ENCODE measurements around the gene OR52A5. TPM values are rescaled to one million over a fixed set of nuclear protein-coding genes. Genes with fewer than 3 reads are reported as not detected.

The OR52A5 gene
- total and polyA plus RNA-seq, 2 experiments from 2014 or later = 0.11 to 0.24 TPM

DNA sequence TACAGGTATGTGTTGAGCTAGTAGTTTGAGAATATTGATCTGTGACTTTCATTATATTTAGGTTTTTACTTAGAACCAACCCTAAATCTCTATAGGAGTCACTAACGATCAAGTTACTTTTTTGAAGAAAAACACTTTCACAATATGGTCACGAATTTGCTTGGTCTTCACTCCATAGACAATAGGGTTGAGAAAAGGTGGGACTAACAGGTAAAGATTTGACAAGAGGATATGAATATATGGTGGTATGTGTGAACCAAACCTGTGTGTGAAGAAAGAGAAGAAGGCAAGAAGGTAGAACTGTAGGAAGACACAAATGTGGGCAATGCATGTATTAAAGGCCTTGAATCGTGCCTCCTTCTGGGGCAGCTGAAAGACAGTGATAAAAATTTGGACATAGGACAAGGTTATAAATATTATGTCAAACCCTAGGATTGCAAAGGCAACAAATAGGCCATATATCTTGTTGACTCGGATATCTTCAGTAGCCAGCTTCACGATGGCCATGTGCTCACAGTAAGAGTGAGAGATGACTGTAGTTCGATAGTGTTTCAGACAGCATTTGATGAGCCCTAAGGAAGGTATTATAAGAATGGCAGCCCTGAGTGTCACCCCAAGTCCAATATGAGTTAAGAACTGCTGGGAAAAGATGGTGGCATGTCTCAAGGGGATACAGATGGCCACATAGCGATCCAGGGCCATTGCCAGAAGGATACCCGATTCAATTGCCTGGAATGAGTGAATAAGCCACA, 6.4 kb downstream of the OR52A5 start (continued):
- TF ChIP-seq, protein P1, sequence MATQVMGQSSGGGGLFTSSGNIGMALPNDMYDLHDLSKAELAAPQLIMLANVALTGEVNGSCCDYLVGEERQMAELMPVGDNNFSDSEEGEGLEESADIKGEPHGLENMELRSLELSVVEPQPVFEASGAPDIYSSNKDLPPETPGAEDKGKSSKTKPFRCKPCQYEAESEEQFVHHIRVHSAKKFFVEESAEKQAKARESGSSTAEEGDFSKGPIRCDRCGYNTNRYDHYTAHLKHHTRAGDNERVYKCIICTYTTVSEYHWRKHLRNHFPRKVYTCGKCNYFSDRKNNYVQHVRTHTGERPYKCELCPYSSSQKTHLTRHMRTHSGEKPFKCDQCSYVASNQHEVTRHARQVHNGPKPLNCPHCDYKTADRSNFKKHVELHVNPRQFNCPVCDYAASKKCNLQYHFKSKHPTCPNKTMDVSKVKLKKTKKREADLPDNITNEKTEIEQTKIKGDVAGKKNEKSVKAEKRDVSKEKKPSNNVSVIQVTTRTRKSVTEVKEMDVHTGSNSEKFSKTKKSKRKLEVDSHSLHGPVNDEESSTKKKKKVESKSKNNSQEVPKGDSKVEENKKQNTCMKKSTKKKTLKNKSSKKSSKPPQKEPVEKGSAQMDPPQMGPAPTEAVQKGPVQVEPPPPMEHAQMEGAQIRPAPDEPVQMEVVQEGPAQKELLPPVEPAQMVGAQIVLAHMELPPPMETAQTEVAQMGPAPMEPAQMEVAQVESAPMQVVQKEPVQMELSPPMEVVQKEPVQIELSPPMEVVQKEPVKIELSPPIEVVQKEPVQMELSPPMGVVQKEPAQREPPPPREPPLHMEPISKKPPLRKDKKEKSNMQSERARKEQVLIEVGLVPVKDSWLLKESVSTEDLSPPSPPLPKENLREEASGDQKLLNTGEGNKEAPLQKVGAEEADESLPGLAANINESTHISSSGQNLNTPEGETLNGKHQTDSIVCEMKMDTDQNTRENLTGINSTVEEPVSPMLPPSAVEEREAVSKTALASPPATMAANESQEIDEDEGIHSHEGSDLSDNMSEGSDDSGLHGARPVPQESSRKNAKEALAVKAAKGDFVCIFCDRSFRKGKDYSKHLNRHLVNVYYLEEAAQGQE (IDR thresholded peaks at IDR 0.05; ENCODE audit: unreplicated experiment) = no peak

DNA sequence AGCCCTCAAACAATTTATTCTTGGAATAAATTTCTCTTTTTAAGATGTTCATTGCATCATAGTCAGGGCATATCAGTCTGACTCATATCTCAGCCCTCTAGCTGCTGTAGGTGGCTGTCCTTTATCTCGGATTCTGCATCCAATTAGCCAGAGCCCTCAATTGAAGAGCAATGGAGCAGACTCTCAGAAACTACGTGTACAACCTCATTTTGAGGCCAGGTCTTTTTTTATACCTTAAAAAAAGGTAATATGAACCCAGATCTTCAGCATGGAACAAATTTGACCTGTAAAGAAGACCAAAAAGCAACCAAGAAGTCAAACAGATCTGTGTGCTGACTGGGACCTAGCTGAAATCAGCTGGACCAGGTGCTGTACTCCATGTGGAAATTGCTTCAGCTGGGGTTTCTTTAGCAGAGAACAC, 8.7 kb downstream of the OR52A5 start:
- Histone ChIP-seq H3K27ac (ENCODE audit: low read depth) (no peak overlapping the region), H3K36me3 (ENCODE audit: insufficient read depth) (no peaks in the 10 kb centered on the region), H4K20me1 (replicated peaks; ENCODE audit: insufficient read depth) (no peaks in the 10 kb centered on the region), H3F3A (replicated peaks; ENCODE audit: low read depth) (no peaks in the 10 kb centered on the region), H2AFZ (no peak overlapping the region), H3K27me3 (ENCODE audit: insufficient read depth) (no peaks in the 10 kb centered on the region), H3K4me2 (no peak overlapping the region), H3K4me1 (ENCODE audit: insufficient read depth) (no peaks in the 10 kb centered on the region), H3K79me2 (replicated peaks; ENCODE audit: insufficient read depth) (no peaks in the 10 kb centered on the region), H3K4me3 (no peak overlapping the region), H3K9me2 (ENCODE audit: insufficient read depth) (no peaks in the 10 kb centered on the region)
- no peaks in the 10 kb centered on the region; the same call in 2 of the 3 replicates for H3K9me3 Mint-ChIP-seq
- no peaks in the 10 kb centered on the region for H3K36me3 Mint-ChIP-seq (ENCODE audit: low read depth)
- H3K27me3 Mint-ChIP-seq (ENCODE audit: insufficient read depth, low read depth, poor library complexity) = no peaks in the 10 kb centered on the region
- H3K4me1 Mint-ChIP-seq = peaks cover 3% of the 10 kb centered on the region; the same call in 1 of the 3 replicates
- no peak overlapping the region for H3K4me3 Mint-ChIP-seq
- no peak for ATAC-seq
- H3K27ac Mint-ChIP-seq = no peak overlapping the region
- DNase-seq (ENCODE audit: low spot score) = no peak
- no peak for TF ChIP-seq NANOG (IDR thresholded peaks at IDR 0.05; ENCODE audit: borderline replicate concordance)
- TF ChIP-seq, protein P2, sequence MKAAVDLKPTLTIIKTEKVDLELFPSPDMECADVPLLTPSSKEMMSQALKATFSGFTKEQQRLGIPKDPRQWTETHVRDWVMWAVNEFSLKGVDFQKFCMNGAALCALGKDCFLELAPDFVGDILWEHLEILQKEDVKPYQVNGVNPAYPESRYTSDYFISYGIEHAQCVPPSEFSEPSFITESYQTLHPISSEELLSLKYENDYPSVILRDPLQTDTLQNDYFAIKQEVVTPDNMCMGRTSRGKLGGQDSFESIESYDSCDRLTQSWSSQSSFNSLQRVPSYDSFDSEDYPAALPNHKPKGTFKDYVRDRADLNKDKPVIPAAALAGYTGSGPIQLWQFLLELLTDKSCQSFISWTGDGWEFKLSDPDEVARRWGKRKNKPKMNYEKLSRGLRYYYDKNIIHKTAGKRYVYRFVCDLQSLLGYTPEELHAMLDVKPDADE (IDR thresholded peaks at IDR 0.05) = no peak
- TF ChIP-seq ZNF114 (CRISPR knock-in tag; IDR thresholded peaks at IDR 0.05) = no peak
- no peak for TF ChIP-seq JUNB (IDR thresholded peaks at IDR 0.05; ENCODE audit: unreplicated experiment)
- no peak for TF ChIP-seq EZH2phosphoT487 (IDR thresholded peaks at IDR 0.05; ENCODE audit: unreplicated experiment)
- TF ChIP-seq, protein P1 (IDR thresholded peaks at IDR 0.05; ENCODE audit: unreplicated experiment) = no peak
- TF ChIP-seq POLR2AphosphoS5 (IDR thresholded peaks at IDR 0.05; ENCODE audit: low read depth) = no peak
- TF ChIP-seq, protein P3, sequence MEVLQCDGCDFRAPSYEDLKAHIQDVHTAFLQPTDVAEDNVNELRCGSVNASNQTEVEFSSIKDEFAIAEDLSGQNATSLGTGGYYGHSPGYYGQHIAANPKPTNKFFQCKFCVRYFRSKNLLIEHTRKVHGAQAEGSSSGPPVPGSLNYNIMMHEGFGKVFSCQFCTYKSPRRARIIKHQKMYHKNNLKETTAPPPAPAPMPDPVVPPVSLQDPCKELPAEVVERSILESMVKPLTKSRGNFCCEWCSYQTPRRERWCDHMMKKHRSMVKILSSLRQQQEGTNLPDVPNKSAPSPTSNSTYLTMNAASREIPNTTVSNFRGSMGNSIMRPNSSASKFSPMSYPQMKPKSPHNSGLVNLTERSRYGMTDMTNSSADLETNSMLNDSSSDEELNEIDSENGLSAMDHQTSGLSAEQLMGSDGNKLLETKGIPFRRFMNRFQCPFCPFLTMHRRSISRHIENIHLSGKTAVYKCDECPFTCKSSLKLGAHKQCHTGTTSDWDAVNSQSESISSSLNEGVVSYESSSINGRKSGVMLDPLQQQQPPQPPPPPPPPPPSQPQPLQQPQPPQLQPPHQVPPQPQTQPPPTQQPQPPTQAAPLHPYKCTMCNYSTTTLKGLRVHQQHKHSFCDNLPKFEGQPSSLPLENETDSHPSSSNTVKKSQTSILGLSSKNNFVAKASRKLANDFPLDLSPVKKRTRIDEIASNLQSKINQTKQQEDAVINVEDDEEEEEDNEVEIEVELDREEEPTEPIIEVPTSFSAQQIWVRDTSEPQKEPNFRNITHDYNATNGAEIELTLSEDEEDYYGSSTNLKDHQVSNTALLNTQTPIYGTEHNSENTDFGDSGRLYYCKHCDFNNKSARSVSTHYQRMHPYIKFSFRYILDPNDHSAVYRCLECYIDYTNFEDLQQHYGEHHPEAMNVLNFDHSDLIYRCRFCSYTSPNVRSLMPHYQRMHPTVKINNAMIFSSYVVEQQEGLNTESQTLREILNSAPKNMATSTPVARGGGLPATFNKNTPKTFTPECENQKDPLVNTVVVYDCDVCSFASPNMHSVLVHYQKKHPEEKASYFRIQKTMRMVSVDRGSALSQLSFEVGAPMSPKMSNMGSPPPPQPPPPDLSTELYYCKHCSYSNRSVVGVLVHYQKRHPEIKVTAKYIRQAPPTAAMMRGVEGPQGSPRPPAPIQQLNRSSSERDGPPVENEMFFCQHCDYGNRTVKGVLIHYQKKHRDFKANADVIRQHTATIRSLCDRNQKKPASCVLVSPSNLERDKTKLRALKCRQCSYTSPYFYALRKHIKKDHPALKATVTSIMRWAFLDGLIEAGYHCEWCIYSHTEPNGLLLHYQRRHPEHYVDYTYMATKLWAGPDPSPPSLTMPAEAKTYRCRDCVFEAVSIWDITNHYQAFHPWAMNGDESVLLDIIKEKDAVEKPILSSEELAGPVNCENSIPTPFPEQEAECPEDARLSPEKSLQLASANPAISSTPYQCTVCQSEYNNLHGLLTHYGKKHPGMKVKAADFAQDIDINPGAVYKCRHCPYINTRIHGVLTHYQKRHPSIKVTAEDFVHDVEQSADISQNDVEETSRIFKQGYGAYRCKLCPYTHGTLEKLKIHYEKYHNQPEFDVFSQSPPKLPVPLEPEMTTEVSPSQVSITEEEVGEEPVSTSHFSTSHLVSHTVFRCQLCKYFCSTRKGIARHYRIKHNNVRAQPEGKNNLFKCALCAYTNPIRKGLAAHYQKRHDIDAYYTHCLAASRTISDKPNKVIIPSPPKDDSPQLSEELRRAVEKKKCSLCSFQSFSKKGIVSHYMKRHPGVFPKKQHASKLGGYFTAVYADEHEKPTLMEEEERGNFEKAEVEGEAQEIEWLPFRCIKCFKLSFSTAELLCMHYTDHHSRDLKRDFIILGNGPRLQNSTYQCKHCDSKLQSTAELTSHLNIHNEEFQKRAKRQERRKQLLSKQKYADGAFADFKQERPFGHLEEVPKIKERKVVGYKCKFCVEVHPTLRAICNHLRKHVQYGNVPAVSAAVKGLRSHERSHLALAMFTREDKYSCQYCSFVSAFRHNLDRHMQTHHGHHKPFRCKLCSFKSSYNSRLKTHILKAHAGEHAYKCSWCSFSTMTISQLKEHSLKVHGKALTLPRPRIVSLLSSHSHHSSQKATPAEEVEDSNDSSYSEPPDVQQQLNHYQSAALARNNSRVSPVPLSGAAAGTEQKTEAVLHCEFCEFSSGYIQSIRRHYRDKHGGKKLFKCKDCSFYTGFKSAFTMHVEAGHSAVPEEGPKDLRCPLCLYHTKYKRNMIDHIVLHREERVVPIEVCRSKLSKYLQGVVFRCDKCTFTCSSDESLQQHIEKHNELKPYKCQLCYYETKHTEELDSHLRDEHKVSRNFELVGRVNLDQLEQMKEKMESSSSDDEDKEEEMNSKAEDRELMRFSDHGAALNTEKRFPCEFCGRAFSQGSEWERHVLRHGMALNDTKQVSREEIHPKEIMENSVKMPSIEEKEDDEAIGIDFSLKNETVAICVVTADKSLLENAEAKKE (CRISPR knock-in tag; IDR thresholded peaks at IDR 0.05) = no peak

Data from GM23338 (cell line).